Spleen (tissue), 11 donors: Measurements from ENCODE around the gene BCAS4. TPM values are rescaled to one million over a fixed set of nuclear protein-coding genes. Genes with fewer than 3 reads are reported as not detected.

Experiments used
- DNase-seq: peaks from one replicate; pipeline ENCODE4 v3.0.0-alpha.2; 2020
- H3K27ac ChIP-seq, 8 donors: fragments of 200-600 bp; sonication (generic) in 7 of 8; 1 replicate in 4 of 8; 2 replicates in 4 of 8; pipeline versions ENCODE4 v1.5.0 to v1.8.0; 2016 to 2021; ENCODE audit warnings: inconsistent platforms in 4 of 8, mild to moderate bottlenecking in 4 of 8, moderate library complexity in 1 of 8
- H3K27me3 ChIP-seq, 7 donors: fragments of 200-600 bp; sonication (generic) in 6 of 7; replicated peaks in 1 of 7; 1 replicate in 4 of 7; 2 replicates in 3 of 7; pipeline versions ENCODE4 v1.5.0 to v1.8.0; 2016 to 2021; ENCODE audit warnings: inconsistent platforms in 3 of 7, mild to moderate bottlenecking in 1 of 7
- H3K36me3 ChIP-seq, 6 donors: fragments of 200-600 bp; sonication (generic) in 5 of 6; 1 replicate in 4 of 6; 2 replicates in 2 of 6; pipeline versions ENCODE4 v1.5.0 to v1.8.0; 2016 to 2021; ENCODE audit warnings: inconsistent platforms in 2 of 6
- H3K4me1 ChIP-seq, 6 donors: fragments of 200-600 bp; sonication (generic) in 5 of 6; 1 replicate in 3 of 6; 2 replicates in 3 of 6; pipeline versions ENCODE4 v1.5.0 to v1.8.0; 2016 to 2021; ENCODE audit warnings: inconsistent platforms in 3 of 6
- H3K4me3 ChIP-seq, 8 donors: fragments of 200-600 bp; sonication (generic) in 7 of 8; 1 replicate in 4 of 8; 2 replicates in 4 of 8; pipeline versions ENCODE4 v1.5.0 to v1.8.0; 2016 to 2021; ENCODE audit warnings: inconsistent platforms in 4 of 8, mild to moderate bottlenecking in 4 of 8, moderate library complexity in 2 of 8
- H3K9me3 ChIP-seq, 8 donors: fragments of 200-600 bp; sonication (generic) in 7 of 8; 1 replicate in 4 of 8; 2 replicates in 4 of 8; pipeline versions ENCODE4 v1.5.0 to v1.8.0; 2016 to 2021; ENCODE audit warnings: inconsistent platforms in 4 of 8
- CTCF ChIP-seq, 11 experiments: fragments of 200-600 bp in 7 of 11; fragments of 450-650 bp in 4 of 11; sonication (generic) in 4 of 11; IDR thresholded peaks in 8 of 11; conservative IDR thresholded peaks in 3 of 11; 1 replicate in 7 of 11; 2 replicates in 4 of 11; pipeline versions ENCODE4 v1.4.0 to v1.8.0; 2016 to 2021; ENCODE audit warnings: antibody characterized with exemption in 11 of 11, inconsistent platforms in 4 of 11, mild to moderate bottlenecking in 1 of 11
- POLR2A ChIP-seq, 3 donors: fragments of 450-650 bp; IDR thresholded peaks; one replicate each; pipeline ENCODE4 v1.5.1; 2017; ENCODE audit warnings: antibody characterized with exemption in 3 of 3, mild to moderate bottlenecking in 1 of 3
- POLR2AphosphoS5 ChIP-seq, 3 donors: sonication (generic); formaldehyde crosslinking; IDR thresholded peaks; one replicate each; pipeline ENCODE4 v1.5.1; 2017; ENCODE audit warnings: antibody characterized with exemption in 3 of 3
- WGBS, 5 donors: extraction: QIAGEN DNeasy Blood & Tissue Kit in 3 of 5; methylation state at CpG; one replicate each; pipeline versions ENCODE4 v1.1.5 to v1.1.7; 2013 to 2018; 5-methylcytosine and 5-hydroxymethylcytosine counted together
- intact Hi-C: fragments of 100-400 bp; cut with DNase I; formaldehyde crosslinking; loops from one replicate; pipeline ENCODE4 v1.15.0; 2023; ENCODE audit warnings: low total_unique reads
- polyA plus RNA-seq, 3 donors: library from polyadenylated mRNA; stranded (reverse); fragments of 200-250 nt; gene quantifications; one replicate each; pipeline ENCODE4 v1.2.1, GENCODE V29; 2013
- total RNA-seq, 7 donors: library from RNA; depleted of rRNA in 3 of 7; stranded (reverse); fragments of >200 nt in 3 of 7; fragmentation: NEBNext Ultra II Directional in 4 of 7; extraction: Animal tissue kit (Norgen Biotek cat#: 25700) in 4 of 7; gene quantifications; one replicate each; pipeline versions ENCODE4 v1.1.0 to v1.2.1, GENCODE V29; 2016 to 2021
- donor health status: healthy with polysubstance abuse.
- donor health status: DM: no; HTN: no; CAD: no; lungs with moderate emphysema.
- donor health status: DM: no; HTN: no; CAD: no.
- donor health status: Bipolar disorder and iron deficiency.
- donor health status: healthy.
- donor health status: DM: no; HTN: no; CAD: no.
- donor health status: DM: yes; HTN: yes; CAD: no.

BCAS4 gene
- total and polyA plus RNA-seq, 10 donors = 11.8 to 33.3 (median 19.7) TPM

GRCh38 chr20:50819349-50819748, 24.5 kb downstream of the BCAS4 start:
- TF ChIP-seq POLR2AphosphoS5 (IDR thresholded peaks at IDR 0.05) = no peak
- no peak for TF ChIP-seq POLR2A (IDR thresholded peaks at IDR 0.05)
- no peak for TF ChIP-seq CTCF (IDR thresholded peaks at IDR 0.05 in 8 of 11, conservative IDR thresholded peaks at IDR 0.05 in 3 of 11)
- no peak overlapping the region for H3K4me3 ChIP-seq
- DNase-seq = no peak
- H3K9me3 ChIP-seq = peaks cover 0 to 4% (median 0%) of the 10 kb centered on the region in 8 donors
- peak overlapping the region in 6 of 8 donors; percentile 8 to 81 (median 76) for H3K27ac ChIP-seq
- H3K36me3 ChIP-seq = peaks cover 0 to 5% (median 0%) of the 10 kb centered on the region in 6 donors
- H3K4me1 ChIP-seq = peaks cover 16 to 85% (median 71%) of the 10 kb centered on the region in 6 donors
- H3K27me3 ChIP-seq = no peaks in the 10 kb centered on the region
- intact Hi-C loops = no loop called here
- 51 to 89% (median 79%) methylated on average over 8 of the region's 8 CpGs for WGBS, 5 donors

GRCh38 chr20:50820515-50821256, 25.8 kb downstream of the BCAS4 start:
- Histone ChIP-seq H3K27me3 (no peaks in the 10 kb centered on the region), H3K4me1 (peaks cover 9 to 71% (median 60%) of the 10 kb centered on the region in 6 donors), H3K36me3 (peaks cover 0 to 5% (median 0%) of the 10 kb centered on the region in 6 donors), H3K4me3 (no peak overlapping the region), H3K27ac (peak overlapping the region in 7 of 8 donors; percentile 27 to 80 (median 54)), H3K9me3 (peaks cover 0 to 4% (median 0%) of the 10 kb centered on the region in 8 donors)
- intact Hi-C loops = no loop called here
- 74 to 88% (median 82%) methylated on average over 16 of the region's 16 CpGs for WGBS, 5 donors
- TF ChIP-seq CTCF (IDR thresholded peaks at IDR 0.05 in 8 of 11, conservative IDR thresholded peaks at IDR 0.05 in 3 of 11) (peak in 1 of 11 experiments; percentile 14), POLR2AphosphoS5 (IDR thresholded peaks at IDR 0.05) (no peak), POLR2A (IDR thresholded peaks at IDR 0.05) (no peak)
- no peak for DNase-seq

GRCh38 chr20:50821257-50821921, 26.5 kb downstream of the BCAS4 start:
- Histone ChIP-seq H3K27ac (peak overlapping the region; percentile 27 to 80 (median 52)), H3K4me3 (peak overlapping the region in 1 of 8 donors; percentile 3), H3K36me3 (peaks cover 0 to 5% (median 0%) of the 10 kb centered on the region in 6 donors), H3K9me3 (peaks cover 0 to 4% (median 0%) of the 10 kb centered on the region in 8 donors), H3K4me1 (peaks cover 9 to 64% (median 53%) of the 10 kb centered on the region in 6 donors), H3K27me3 (no peaks in the 10 kb centered on the region)
- no peak for DNase-seq
- TF ChIP-seq POLR2A (IDR thresholded peaks at IDR 0.05) (no peak), CTCF (IDR thresholded peaks at IDR 0.05 in 8 of 11, conservative IDR thresholded peaks at IDR 0.05 in 3 of 11) (no peak), POLR2AphosphoS5 (IDR thresholded peaks at IDR 0.05) (no peak)
- WGBS, 5 donors = 53 to 68% (median 65%) methylated on average over 8 of the region's 8 CpGs
- intact Hi-C loops = no loop called here

GRCh38 chr20:50821994-50822393, 27.1 kb downstream of the BCAS4 start:
- no peak for TF ChIP-seq CTCF (IDR thresholded peaks at IDR 0.05 in 8 of 11, conservative IDR thresholded peaks at IDR 0.05 in 3 of 11)
- no peak for TF ChIP-seq POLR2A (IDR thresholded peaks at IDR 0.05)
- TF ChIP-seq POLR2AphosphoS5 (IDR thresholded peaks at IDR 0.05) = peak in 1 of 3 donors; percentile 10
- intact Hi-C loops = no loop called here

More at GRCh38 chr20:50821994-50822393, 27.1 kb downstream of the BCAS4 start:
- H3K4me1 ChIP-seq = peaks cover 9 to 59% (median 49%) of the 10 kb centered on the region in 6 donors
- no peaks in the 10 kb centered on the region for H3K27me3 ChIP-seq
- peak overlapping the region; percentile 4 to 80 (median 52) for H3K27ac ChIP-seq
- WGBS, 5 donors = 41 to 56% (median 53%) methylated on average over 4 to 7 of the region's 7 CpGs
- no peak for DNase-seq
- H3K9me3 ChIP-seq = peaks cover 0 to 4% (median 0%) of the 10 kb centered on the region in 8 donors
- H3K4me3 ChIP-seq = no peak overlapping the region
- peaks cover 0 to 7% (median 0%) of the 10 kb centered on the region in 6 donors for H3K36me3 ChIP-seq
